Mesodermal cell (in vitro differentiated cells): Measurements from ENCODE around the gene KLHDC7B.

Experiments used
- H3K27ac ChIP-seq: 2 replicates; pipeline ENCODE4 v1.7.0; 2013; ENCODE audit warnings: mild to moderate bottlenecking, low read depth, low read length, moderate library complexity; ENCODE audit not compliant: severe bottlenecking
- H3K36me3 ChIP-seq: 2 replicates; pipeline ENCODE4 v1.7.1; 2013; ENCODE audit warnings: mild to moderate bottlenecking, low read length, moderate library complexity; ENCODE audit not compliant: control insufficient read depth, insufficient read depth
- H3K4me1 ChIP-seq: one replicate; pipeline ENCODE4 v1.7.1; 2013; ENCODE audit warnings: mild to moderate bottlenecking, low read length; ENCODE audit not compliant: insufficient read depth, control insufficient read depth, poor library complexity, severe bottlenecking
- H3K4me3 ChIP-seq: 2 replicates; pipeline ENCODE4 v1.7.0; 2013; ENCODE audit warnings: low read length, control low read depth, mild to moderate bottlenecking; ENCODE audit not compliant: insufficient read depth, poor library complexity, severe bottlenecking; ENCODE audit errors: extremely low read depth
- H3K9me3 ChIP-seq: 2 replicates; pipeline ENCODE4 v1.7.1; 2013; ENCODE audit warnings: mild to moderate bottlenecking, low read length, moderate library complexity; ENCODE audit not compliant: control insufficient read depth
- WGBS, 2 experiments: methylation state at CpG; one replicate each; pipeline ENCODE4 v1.1.5; 2013; ENCODE audit warnings: missing lambda C conversion rate in 2 of 2; ENCODE audit not compliant: insufficient coverage in 2 of 2; 5-methylcytosine and 5-hydroxymethylcytosine counted together

KLHDC7B gene

DNA sequence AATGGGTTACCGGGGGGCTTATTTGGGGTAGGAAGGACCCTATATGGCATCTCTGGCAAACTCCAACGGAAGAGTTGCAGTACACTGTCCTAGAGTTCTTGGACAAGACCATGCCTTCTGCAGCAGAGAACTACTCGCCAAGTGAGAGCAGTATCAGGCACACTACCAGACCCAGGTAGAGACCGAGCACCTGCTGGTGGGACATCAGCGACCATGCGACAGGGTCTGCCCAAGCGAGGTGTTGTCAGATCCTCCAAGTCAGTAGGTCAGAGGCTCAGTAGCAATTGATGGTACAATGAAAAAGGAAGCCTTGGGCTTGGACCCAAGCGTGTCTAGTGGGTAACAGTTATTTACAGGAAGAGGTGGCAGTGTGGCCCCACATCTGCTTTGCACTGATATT, 40.1 kb downstream of the KLHDC7B start:
- no peaks in the 10 kb centered on the region for H3K9me3 ChIP-seq
- peaks cover 6% of the 10 kb centered on the region for H3K4me1 ChIP-seq
- no peak overlapping the region for H3K27ac ChIP-seq
- peaks cover 10% of the 10 kb centered on the region for H3K36me3 ChIP-seq
- 96 to 98% methylated on average over 7 to 8 of the region's 8 CpGs for WGBS, 2 experiments
- H3K4me3 ChIP-seq: no peak overlapping the region

DNA sequence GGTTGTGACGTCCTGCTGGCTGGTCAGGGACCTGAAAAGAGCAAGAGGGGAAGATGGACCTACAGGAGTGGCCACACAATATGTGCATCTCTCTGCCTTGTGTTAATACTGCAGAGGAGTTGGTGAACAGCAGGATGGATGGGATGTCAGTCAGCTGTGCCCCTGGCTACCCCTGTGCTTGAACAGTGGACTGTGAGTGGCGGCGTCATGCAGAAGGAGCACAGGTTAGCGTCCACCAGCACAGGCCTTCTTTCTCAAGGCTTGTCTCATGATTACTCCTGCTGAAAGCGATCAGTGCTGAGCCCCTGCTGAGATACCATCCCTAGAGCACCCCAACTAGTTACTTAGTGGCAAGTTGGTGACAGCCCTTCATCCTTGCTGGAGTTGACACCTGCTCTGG, 40.7 kb downstream of the KLHDC7B start:
- peaks cover 4% of the 10 kb centered on the region for H3K36me3 ChIP-seq
- no peak overlapping the region for H3K27ac ChIP-seq
- WGBS, 2 experiments: 81 to 88% methylated on average over 4 to 5 of the region's 5 CpGs
- no peak overlapping the region for H3K4me3 ChIP-seq
- peaks cover 4% of the 10 kb centered on the region for H3K4me1 ChIP-seq
- no peaks in the 10 kb centered on the region for H3K9me3 ChIP-seq

DNA sequence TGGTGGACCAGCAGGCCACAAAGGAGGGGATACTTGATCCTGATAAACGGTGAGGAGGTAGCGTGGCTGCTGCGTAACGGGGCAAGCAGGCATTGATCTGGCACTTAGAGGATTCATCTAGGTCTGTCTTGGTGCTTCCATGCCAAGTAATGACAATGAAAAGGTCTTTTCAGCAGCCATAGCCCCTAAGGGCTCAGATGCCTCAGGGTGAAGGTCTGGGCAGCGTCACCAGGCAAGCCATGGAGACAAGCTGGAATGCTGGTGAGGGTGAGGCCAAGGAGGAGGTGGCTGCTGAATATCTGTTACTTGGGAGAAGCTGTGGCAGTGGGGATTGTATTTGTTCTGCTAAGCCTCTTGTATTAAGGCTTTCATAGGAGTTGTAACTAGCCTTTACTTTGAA, 41.7 kb downstream of the KLHDC7B start:
- no peaks in the 10 kb centered on the region for H3K36me3 ChIP-seq

DNA sequence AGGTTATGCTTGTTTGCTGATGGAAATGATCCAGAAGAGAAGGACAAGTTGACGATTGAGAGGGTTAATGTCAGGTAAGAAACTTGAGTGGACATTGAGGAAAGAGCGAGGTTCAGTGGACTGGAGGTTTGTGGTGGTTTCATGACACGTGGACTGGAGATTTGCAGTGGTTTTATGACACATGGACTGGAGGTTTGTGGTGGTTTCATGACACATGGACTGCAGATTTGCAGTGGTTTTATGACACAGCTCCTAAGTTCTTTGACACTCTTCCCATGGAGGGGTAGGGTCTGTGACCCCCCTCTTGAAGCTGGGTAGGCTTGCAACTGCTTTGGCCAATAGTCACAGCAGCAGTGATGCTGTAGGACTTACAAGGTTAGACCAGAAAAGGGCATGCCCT, 49.5 kb downstream of the KLHDC7B start:
- H3K4me1 ChIP-seq: no peaks in the 10 kb centered on the region
- 81 to 85% methylated on average over 3 of the region's 3 CpGs for WGBS, 2 experiments
- H3K27ac ChIP-seq: no peak overlapping the region
- no peak overlapping the region for H3K4me3 ChIP-seq
- no peaks in the 10 kb centered on the region for H3K9me3 ChIP-seq
- no peaks in the 10 kb centered on the region for H3K36me3 ChIP-seq

More for the DNA sequence above, 41.7 kb downstream of the KLHDC7B start:
- 85 to 93% methylated on average over 4 to 5 of the region's 5 CpGs for WGBS, 2 experiments
- Histone ChIP-seq H3K4me1 (no peaks in the 10 kb centered on the region), H3K9me3 (no peaks in the 10 kb centered on the region), H3K27ac (no peak overlapping the region), H3K4me3 (no peak overlapping the region)

DNA sequence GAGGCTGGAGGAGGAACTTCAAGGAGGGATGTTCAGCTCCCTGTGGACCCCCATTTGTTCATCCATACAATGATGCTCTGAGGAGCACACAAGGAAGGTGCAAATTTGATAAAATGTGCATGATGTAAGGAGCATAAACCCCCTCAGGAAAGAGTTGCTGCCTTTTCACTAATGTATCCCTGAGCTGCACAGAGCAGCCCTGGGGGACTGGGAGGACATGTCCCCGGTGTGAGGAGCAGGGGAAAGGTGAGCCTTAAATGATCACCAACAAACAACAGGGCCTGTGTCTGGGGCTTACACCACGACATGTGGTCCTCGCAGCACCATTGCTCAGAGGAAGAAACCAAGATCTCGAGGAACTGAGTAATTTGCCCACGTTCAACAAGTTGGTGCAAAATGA, 51.4 kb downstream of the KLHDC7B start:
- H3K36me3 ChIP-seq: no peaks in the 10 kb centered on the region
- H3K9me3 ChIP-seq: no peaks in the 10 kb centered on the region
- H3K4me1 ChIP-seq: no peaks in the 10 kb centered on the region
- WGBS, 2 experiments: 83 to 89% methylated on average over 5 of the region's 5 CpGs
- H3K27ac ChIP-seq: no peak overlapping the region
- no peak overlapping the region for H3K4me3 ChIP-seq

DNA sequence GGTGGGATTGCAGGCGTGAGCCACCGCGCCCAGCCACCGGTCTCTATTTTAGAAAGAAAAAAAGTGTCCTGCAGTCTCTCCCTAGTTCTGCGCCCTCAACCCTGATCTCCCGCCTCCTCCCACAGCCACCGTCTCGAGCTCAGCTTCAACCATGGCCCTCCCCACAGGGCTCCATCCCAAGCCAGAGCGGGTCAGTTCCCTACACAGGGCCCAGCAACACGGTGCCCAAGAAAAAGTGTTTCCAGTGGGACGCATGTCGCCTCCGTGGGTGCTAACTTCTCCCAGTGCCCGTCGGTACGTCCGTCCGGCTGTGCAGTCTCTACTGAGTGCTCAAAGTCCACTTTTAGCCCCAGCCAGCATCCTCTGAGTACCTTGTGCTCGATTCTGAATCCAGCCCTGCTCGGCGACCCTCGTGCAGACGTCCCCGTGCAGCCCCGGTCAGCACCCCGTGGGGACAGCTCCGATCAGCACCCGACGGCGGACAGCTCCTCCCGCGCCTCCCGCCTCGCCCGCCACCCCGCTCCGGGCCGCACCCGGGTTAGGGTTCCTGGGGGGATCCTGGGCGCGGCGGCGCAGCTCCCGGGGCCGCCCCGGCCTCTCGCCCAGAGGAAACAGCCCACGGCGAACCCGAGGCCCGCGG, 54.2 kb downstream of the KLHDC7B start:
- no peaks in the 10 kb centered on the region for H3K4me1 ChIP-seq
- no peak overlapping the region for H3K27ac ChIP-seq
- H3K9me3 ChIP-seq: no peaks in the 10 kb centered on the region
- 21 to 25% methylated on average over 38 to 39 of the region's 52 CpGs for WGBS, 2 experiments
- H3K36me3 ChIP-seq: no peaks in the 10 kb centered on the region
- H3K4me3 ChIP-seq: no peak overlapping the region

DNA sequence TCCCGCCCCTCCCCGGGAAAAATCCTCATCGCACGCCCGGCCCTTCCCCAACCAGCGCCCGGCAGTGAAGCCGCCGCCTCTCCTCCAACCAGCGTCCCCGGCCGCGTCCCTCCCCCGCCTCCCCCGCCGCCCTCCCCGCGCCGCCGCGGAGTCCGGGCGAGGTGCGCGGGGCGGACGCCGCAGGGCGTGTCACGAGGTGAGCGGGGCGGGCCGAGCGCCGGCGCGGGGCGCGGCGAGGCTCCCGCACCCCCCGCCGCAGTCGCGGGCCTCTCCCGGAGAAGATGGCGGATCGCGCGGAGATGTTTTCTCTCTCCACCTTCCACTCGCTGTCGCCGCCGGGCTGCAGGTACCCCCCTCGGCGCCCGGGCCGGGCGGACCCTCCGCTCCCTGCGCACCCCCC, 54.8 kb downstream of the KLHDC7B start, which contains the start of gene MAPK8IP2:
Gene MAPK8IP2, plus strand, starts transcription at position 256 of the 400 bp plus-strand sequence. Its CDS starts 26 bp downstream, at position 282.
- no peaks in the 10 kb centered on the region for H3K9me3 ChIP-seq
- no peaks in the 10 kb centered on the region for H3K36me3 ChIP-seq
- H3K4me3 ChIP-seq: peak within 1 kb of the TSS; percentile 2
- no peaks in the 10 kb centered on the region for H3K4me1 ChIP-seq
- 0 to 1% methylated on average over 9 to 25 of the region's 61 CpGs for WGBS, 2 experiments
- no peak within 1 kb of the TSS for H3K27ac ChIP-seq
